ENCODE data around the gene KMT2C.
"Not testable (repeated sequence)": the region's sequence is repeated elsewhere in the genome, so short reads cannot be mapped to it uniquely, and the experiment has no call there.

Gene KMT2C

DNA sequence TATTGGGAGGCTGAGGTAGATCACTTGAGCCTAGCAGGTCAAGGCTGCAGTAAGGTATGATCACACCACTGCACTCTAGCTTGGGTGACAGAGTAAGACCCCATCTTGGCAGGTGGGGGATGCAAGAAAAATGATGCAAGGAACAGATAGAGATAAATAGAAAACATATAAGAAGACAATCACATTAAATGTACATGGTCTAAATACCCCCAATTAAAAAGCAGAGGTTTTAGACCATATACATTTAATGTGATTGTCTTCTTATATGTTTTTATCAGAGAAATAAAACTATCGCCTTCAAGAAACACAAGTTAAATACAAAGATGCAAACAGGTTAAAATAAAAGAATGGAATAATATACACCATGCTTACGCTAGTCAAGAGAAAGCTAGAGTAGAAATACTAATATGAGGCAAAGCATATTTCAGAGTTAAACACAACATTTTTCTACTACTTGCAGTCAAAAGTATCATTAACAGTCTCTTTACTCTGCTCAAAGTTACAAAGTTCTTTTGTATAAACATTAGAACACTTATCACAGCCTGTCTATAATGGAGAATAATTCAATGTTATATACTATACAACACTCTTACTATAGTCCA is 136.2 kb downstream of the KMT2C start:
- not testable (repeated sequence) for DNase-seq

DNA sequence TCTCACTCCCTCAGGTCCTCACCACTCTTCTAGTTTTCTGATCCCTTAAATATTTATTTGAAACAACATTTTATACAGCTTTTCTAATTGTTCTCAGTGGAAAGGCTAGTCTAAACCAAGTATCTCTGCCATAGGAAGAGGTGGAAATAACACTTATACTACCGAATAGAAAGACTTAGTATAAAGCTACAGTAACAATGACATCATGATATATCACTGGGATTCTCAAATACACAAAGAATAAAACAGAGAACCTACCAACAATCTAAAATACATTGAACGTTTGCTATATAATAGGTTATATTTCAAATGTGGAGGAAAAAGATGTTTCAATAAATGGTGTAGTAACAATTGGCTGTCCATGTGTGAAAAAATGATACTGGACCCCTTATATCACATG is 142.9 kb downstream of the KMT2C start:
- DNase-seq: no peak

DNA sequence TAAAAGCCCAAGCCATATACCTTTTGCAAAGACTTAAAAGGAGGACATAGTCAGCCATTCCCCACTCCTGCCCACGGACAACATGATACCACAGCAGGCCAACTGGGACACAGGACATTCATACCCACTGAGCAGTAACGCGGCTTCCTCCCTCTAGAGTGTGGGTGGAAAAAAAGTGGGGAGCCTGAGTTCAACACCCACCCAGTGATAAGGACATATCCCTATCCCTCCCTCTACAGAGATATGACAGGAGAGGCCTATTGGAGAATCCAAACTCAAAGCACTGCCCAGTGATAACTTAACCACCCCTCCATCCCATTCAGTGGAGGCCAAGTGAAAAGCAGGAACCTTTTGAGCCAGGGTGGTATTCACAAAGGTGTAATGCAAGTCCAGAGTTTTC is 148.8 kb downstream of the KMT2C start:
- not testable (repeated sequence) for DNase-seq

DNA sequence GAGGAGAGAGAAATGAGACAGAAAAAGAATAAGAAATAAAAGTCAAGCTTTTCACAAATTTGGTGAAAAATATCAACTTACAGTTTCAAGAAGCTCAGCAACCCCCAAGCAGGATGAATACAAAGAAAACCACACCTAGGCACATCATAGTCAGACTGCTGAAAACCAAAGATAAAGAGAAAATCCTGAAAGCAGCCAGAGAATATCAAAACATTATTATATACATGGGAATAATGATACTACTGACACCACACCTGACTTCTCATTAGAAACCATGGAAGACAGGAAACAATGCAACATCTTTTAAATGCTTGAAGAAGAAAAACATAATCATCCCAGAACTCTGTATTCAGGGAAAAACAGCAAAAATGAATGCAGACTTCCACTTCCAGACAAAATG is 149.6 kb downstream of the KMT2C start:
- not testable (repeated sequence) for DNase-seq

DNA sequence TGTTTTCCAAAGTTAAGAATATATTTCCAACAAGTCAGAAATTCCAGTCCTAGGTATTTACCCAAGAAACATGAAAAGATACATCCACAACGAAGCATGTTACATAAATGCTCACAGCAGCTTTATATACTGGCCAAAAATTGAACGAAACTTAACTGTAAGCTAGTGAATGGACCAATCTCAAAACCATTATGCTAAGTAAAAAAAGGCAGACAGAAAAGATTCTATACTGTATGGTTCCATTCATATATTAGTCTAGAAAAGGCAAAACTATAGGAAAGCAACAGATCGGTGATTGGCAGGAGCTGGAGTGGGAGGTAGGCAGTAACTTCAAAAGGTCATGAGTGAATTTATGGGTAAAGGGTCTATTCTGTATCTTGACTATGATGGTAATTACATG is 150.8 kb downstream of the KMT2C start:
- not testable (repeated sequence) for DNase-seq

DNA sequence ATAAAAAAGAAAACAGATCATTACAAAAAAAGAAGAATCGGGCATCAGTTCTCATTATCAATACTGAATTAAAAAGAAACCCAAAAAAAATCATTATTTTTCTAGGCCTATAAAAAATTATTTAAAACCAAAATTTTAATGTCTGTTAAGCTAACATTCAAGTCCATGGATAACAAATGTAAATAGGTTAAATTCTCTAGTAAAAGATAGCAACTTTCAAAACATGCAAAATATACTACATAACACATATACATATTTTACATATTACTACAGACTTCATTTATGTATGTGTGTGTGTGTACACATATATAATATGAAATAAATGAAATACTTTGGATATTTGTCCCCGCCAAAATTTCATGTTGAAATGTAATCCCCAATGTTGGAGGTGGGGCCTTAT is 158.1 kb downstream of the KMT2C start:
- DNase-seq: not testable (repeated sequence)

DNA sequence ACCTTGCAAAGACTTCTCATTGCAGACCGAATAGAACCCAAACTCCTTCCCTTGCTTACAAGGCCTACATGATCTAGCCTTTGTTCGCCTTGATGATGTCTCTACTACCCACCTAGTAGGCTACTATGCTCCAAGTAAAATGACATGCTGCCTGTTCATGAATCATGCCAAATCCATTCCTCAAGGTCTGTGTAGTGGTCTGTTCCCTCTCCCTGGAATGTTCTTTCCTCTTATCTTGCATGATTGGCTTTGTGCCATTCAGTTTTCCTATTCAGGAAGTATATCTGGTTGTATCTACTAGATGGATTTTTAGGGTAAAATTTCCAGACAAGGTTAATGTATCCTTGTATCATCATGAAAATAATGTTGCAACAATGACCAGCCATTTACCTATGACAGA is 165.4 kb downstream of the KMT2C start:
- DNase-seq: not testable (repeated sequence)

DNA sequence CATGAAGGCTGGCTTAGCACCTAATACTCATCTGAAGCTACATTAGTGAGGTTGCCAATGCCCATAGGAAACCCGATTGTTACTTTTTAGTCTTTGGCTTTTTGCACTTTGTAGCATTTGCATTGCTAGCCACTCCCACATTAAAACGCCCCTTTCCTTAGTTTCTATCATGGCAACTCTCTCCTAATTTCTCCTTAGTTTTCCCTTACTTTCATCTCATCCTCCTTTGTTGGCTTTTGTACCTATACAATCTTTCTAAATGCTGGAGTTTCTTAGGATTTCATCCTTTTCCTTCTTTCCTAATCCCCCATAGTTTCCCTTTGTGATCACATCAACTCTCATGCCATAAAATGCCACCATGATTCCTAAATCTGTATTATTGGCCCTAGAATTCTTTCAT is 168.9 kb downstream of the KMT2C start:
- DNase-seq: not testable (repeated sequence)

DNA sequence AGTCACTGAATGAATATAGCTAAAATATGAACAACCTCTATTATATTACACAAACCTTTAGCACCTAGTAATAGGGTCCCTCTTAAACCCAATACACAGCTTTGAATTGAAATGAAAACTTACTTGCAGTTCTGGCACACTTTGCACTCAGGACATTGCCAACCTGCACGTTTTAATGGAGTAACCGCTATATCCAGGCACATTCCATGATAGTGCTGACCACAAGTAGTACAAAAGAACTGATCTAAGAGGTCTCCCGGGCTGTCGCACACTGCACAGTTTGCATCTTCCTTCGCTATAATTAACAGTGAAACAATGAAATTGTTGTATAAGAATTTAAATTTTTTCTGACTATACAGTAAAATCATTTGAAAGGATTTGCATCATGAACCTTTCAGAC is 170.9 kb downstream of the KMT2C start:
- DNase-seq: not testable (repeated sequence)

DNA sequence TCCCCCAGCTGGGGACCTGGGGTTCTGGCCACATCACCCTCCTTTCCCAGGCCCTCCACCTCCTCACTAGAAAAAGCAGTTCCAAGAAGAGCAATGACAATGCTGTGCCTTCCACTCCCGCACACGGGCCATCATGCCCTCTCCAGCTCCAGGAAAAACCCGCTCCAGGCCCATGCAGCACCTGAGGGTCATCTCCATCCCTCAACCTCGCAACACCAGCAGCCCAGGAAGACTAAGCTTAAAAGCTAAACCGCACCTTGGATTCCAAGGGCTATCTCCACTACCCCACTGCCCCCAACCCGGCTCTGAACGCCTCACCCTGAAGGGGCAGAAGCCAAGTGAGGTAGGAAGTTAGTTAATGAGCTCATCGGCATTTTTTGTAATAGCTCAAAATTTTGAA is 173.7 kb downstream of the KMT2C start:
- not testable (repeated sequence) for DNase-seq

DNA sequence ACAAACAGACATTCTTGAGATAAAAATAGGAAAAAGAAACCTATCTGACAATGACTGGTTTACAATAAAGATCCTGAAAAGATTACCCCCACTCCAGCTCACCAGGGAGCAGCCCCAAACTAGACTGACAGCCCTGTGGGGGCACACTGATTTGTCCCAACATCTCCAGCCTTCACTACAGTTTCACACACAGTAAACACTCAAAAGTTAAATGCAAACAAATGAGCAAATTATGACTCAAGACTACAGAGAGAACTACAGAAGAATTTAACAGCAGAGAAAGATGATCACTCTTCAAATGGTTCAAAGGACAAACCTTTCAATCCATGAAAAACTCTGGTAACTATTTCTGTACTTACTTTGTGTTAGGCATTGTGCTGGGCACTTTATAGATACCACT is 176.2 kb downstream of the KMT2C start:
- DNase-seq: not testable (repeated sequence)

DNA sequence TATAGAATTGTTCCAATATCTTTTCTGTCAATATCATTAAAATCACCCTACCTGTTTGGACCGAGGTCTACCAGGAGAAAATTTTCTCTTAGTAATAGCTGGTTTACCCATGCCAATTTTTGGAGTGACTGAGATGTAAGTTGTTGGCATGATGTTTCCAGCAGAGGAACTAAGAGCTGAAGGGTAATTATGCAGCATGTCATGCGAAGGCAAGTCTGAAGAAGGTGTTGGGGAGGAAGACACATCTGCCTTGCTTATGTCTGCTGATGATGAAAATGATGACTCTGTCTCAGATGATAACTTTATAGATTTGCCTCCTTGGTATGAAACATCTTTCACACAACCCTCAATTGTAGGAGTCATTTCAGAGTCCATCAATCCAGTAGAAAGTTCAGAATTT is 188.0 kb downstream of the KMT2C start:
- not testable (repeated sequence) for DNase-seq

DNA sequence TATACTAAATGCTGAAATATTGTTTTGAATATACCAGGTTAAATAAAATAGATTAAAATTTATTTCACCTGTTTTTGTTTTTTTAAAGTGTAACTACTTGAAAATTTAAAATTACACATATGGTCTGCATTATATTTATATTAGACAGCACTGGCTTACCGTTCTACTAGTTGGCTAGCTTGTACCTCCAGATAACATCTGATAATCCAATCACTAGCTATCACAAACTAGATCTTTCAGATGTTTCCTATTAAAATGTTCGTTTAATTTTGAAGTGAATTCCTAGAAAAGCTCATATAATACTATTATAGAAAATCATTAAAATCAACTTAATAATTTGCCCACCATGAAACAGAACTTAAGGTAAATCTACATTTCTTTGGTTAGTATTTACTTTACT is 190.4 kb downstream of the KMT2C start:
- DNase-seq: not testable (repeated sequence)

DNA sequence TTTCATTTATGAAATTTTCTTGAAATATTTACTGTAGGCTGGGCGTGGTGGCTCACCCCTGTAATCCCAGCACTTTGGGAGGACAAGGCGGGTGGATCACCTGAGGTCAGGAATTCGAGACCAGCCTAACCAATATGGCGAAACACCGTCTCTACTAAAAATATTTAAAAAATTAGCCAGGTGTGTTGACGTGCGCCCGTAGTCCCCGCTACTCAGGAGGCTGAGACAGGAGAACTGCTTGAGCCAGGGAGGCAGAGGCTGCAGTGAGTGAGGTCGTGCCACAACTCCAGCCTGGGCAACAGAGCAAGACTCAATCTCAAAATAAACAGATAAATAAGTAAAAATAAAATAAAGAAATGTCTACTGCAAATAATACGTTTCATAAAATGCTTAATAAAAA is 192.3 kb downstream of the KMT2C start:
- DNase-seq: not testable (repeated sequence)

DNA sequence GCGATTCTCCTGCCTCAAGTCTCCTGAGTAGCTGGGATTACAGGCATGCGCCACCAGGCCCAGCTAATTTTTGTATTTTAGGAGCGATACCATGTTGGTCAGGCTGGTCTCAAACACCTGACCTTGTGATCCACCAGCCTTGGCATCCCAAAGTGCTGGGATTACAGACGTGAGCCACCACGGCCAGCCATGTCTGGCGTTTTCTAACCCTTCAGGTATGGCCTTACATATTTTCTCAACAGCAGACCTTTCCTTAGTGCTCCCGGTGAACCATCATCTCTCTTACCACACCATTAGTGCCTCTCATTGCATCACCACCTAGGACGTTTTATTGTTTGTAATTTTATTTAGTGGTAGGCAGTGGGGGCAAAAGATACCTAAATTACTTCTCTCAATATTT is 194.5 kb downstream of the KMT2C start:
- DNase-seq: not testable (repeated sequence)

DNA sequence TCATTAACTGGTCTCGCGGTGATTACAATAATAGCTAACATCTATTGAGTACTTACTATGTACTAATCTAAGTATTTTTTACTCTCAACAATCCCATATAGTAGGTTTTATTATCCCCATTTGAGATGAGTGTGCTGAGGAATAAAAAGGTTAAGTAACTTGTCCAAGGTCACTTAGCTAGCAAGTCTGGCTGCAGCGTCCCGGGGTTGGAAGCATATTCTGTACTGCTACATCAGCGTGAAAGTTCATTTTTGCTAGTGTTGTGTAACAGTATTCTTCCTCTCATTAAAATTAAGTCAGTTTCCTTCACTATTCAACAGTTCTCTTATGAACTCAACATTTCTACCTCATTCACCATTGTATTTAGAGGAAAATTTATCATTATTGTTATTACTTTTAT is 199.5 kb downstream of the KMT2C start:
- DNase-seq: not testable (repeated sequence)

DNA sequence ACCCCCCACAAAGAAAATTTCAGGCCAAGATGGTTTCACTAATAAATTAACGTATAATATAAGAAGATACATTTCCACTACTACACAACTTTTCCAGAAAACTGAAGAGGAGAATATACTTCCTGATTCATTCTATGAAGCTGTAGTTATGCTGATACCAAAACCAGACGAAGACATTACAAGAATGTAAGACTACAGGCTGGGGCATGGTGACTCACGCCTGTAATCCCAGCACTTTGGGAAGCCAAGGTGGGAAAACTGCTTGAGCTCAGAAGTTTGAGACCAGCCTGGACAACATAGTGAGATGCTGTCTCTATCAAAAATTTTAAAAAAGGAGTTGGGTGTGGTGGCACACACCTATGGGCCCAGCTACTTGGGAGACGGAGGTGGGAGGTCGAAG is 201.4 kb downstream of the KMT2C start:
- DNase-seq: not testable (repeated sequence)

DNA sequence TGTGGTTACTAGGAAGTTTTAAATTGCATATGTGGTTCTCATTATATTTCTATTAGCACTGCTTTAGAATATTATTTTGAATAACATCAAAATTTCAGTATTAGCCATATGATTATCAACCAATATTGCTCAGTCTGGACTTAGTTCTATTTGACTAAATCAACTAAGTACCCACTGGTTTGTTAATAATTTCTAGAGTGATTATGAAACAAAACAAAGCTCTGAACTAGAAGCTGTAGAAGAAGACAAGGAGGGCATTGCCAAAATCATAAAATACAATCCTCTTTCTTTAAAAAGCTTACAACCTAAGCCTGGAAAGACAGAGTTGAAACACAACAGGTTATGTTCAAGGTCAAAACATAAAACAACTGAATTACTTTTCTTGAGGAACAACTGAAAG is 204.7 kb downstream of the KMT2C start:
- DNase-seq: no peak

DNA sequence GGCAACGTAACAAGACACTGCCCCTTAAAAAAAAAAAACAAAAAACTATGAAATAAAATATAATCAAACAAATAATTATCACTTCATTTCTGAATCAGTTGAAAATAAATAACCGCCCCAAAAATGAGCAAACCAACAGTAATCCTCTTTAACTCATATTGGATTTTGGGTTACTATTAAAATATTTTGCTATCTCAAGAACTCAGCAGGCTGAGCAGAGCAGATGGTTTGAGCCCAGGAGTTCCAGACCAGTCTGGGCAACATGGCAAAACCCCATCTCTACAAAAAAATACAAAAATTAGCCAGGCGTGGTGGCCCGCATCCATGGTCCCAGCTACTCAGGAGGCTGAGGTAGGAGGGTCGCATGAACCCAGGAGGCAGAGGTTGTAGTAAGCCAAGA is 216.2 kb downstream of the KMT2C start:
- DNase-seq: not testable (repeated sequence)

DNA sequence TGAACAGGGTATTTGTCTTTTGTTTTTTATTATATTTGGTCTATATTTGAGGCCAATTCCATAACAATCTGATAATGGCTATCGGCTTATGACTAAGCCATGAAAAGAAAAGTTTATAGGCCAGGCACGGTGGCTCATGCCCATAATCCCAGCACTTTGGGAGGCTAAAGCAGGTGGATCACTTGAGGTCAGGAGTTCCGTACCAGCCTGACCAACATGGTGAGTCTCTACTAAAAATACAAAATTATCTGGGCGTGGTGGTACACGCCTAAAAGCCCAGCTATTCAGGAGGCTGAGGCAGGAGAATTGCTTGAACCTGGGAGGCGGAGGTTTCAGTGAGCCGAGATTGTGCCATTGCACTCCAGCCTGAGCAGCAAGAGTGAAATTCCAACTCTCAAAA is 227.0 kb downstream of the KMT2C start:
- not testable (repeated sequence) for DNase-seq

DNA sequence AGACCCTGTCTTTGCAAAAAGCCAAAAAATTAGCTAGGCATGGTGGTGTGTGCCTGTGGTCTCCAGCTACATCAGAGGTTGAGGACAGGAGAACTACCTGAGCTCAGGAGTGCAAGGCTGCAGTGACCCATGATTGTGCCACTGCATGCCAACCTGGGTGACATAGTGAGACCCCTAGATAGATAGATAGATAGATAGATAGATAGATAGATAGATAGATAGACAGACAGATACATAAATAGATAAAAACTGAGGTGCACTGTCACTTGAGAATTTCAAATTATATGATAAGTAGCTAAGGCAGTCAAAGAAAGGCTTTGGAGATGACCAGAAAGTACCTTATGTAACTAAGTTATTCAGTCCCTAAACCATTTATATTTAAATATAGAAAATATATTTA is 231.4 kb downstream of the KMT2C start:
- DNase-seq: not testable (repeated sequence)

DNA sequence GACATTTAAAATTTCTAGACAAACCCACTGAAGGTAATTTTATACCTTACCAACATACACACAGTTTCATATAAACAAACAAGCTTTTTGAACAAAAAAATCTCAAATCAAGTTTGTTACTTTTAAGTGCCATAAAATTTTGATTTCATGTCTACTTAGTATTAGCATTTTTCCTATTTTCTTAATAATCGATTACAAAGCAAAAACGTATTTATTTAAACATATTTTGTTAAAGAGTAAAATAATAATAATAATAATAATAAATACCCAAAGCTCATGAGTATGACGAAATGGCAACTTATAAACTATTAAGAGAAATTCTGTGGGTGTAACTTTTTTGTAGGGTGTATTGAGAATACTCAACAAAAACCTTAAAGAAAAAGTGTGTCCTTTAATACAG is 232.7 kb downstream of the KMT2C start:
- no peak for DNase-seq

DNA sequence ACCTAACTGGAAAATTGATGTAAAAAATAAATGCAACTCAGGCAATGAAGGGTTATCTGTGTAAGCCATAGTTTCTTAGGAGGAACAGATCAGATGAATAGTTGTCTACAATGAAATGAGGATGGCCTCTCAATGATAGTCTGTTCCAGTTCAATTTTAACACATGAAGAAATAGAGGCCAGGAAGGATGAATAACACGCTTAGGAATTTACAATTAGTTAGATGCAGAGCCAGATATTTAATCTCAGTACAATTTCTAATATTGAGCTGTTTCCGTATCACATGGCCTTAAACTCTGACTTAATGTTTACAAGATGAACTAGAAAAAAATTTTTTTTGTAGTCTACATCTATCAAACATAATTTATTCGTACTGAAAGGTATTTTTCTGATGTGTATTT is 233.7 kb downstream of the KMT2C start:
- DNase-seq: no peak

DNA sequence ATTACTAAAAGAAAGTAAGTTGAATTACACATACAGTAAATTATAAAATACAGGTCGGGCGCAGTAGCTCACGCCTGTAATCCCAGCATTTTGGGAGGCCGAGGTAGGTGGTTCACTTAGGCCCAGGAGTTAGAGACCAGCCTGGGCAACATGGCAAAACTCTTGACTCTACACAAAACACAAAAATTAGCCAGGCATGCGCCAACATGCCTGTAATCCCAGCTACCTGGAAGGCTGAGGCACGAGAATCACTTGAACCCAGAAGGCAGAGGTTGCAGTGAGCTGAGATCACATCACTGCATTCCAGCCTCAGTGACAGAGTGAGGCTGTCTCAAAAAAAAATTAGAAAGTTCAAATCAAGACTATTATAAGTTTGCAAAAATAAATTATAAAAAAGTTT is 235.4 kb downstream of the KMT2C start:
- no peak for DNase-seq

DNA sequence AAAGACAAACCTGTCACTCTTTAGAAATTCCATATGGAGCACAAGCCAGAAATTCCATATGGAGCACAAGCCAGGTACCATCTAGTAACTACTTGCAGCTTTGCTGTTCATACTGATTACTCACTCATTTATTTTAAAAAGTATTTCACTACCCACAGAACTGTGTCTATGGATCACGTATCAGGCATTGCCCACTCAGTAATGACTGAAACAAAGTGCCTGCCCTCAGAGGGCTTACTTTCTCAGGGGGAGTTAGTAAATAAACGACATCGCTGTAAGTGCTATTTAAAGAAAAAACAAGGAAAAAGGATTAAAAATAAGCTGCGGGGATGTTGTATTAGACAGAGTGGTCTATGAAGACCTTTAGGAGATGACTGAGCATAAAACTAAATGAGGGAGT is 239.4 kb downstream of the KMT2C start:
- DNase-seq: no peak

DNA sequence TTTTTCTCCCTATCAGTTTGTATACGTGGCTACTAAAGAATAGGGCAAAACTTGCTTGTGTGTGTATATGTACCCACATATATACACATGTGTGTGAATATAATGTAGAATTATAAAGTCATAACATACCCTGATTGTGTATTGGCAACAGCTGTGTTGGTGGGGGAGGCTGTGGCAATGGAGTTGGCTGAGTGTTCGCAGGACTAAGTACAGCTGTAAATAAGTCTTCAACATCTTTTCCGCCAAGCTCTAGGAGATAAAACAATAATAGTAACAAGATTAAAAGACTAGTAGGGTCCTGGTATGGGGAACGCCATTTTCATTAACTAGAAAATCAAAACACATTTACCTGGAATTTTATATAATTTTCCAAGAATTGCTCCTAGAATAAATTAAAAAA is 241.9 kb downstream of the KMT2C start:
- no peak for DNase-seq

All from NCI-H748 treated with DMSO at 0.1 percent for 48 hours (cell line).